ENCODE measurements around the gene KRTAP10-11.
"Not testable (repeated sequence)": the region's sequence is repeated elsewhere in the genome, so short reads cannot be mapped to it uniquely, and the experiment has no call there.

Gene KRTAP10-11

DNA sequence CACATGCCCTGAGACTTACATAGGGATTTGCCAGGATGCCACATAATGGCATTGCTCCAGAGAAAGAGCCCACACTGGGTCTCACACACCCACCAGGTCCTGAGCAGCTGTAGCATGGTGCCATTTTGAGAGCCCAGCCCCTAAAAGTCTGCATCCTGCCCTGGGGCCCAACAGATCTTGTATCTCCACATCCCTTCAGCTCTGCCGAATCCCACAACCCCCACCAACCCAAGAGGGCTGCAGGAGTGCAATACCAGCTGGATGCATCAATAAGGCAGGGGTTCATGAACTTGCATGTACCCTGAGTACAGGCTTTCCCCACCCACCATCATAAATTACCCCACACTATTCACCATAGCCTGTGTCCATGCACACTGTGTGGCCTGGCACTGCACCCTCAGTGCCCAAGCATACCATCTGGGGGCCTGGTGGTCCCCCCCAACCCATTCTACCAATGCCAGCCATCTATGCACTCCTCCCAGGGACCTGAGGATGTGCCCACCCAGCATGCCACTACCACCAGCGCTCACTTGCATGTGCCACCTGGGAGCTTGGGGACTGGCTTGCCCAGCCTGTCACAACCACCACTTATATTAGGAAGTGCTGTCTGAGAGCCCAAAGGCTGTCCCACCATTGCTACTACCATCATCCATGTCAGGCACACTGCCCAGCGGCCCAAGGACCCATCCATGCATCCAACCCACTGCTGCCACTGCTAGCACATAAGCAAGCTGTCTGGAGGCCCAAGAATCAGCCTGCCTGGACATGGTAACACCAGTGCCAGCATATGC is 24.6 kb downstream of the KRTAP10-11 start:
- no peak overlapping the region for H3K27ac ChIP-seq (ENCODE audit: low read depth, low read length)
- no peaks in the 10 kb centered on the region for H3K27me3 ChIP-seq (ENCODE audit: control insufficient read depth, insufficient read depth, low read length)
- no peaks in the 10 kb centered on the region for H3K4me1 ChIP-seq (ENCODE audit: control insufficient read depth, insufficient read depth, low read length)
- no peak overlapping the region for H3K4me3 ChIP-seq (ENCODE audit: low read depth, low read length)
- peaks cover 19% of the 10 kb centered on the region for H3K9me3 ChIP-seq (ENCODE audit: control insufficient read depth, insufficient read depth, low read length)
- H3K36me3 ChIP-seq (ENCODE audit: control insufficient read depth, insufficient read depth, low read length) = no peaks in the 10 kb centered on the region
- no peak overlapping the region for H3K9ac ChIP-seq (ENCODE audit: low read depth, low read length)

DNA sequence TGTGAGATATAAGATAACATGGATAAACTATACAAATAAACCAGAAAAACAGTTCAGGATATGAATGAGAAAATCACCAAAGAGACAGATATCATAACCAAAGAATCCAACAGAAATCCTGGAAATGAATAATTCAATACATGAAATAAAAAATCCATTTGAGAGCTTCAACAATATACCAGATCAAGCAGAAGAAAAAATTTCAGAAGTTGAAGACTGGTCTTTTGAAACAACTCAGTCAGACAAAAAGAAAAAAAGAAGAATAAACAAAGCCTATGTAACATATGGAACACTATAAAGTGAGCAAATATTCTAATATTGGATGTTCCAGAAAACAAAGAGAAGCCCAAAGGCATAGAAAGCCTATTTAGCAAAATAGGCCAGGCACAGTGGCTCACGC is 25.7 kb downstream of the KRTAP10-11 start:
- no peaks in the 10 kb centered on the region for H3K27me3 ChIP-seq (ENCODE audit: control insufficient read depth, insufficient read depth, low read length)
- H3K4me1 ChIP-seq (ENCODE audit: control insufficient read depth, insufficient read depth, low read length) = no peaks in the 10 kb centered on the region
- H3K9me3 ChIP-seq (ENCODE audit: control insufficient read depth, insufficient read depth, low read length) = peaks cover 19% of the 10 kb centered on the region
- H3K4me3 ChIP-seq (ENCODE audit: low read depth, low read length) = no peak overlapping the region
- no peak overlapping the region for H3K9ac ChIP-seq (ENCODE audit: low read depth, low read length)
- no peak overlapping the region for H3K27ac ChIP-seq (ENCODE audit: low read depth, low read length)
- no peaks in the 10 kb centered on the region for H3K36me3 ChIP-seq (ENCODE audit: control insufficient read depth, insufficient read depth, low read length)

DNA sequence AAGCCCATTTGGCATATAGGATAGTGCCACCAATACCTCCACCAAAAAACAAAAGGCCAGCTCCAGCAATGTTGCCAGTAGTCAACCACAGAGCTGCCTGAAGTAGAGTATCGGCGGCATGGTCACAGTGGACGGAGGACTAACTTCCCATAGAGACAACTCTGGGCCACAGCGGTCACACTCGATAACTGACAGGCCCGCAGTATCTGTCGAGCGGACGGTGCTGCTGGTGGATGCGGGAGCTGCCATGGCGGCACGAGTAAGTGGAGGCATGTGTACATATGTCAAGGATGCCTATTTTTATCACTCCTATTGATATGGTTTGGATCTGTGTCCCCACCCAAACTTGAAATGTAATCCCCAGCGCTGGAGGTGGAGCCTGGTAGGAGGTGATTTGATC is 31.7 kb downstream of the KRTAP10-11 start:
- no peaks in the 10 kb centered on the region for H3K36me3 ChIP-seq (ENCODE audit: control insufficient read depth, insufficient read depth, low read length)
- H3K27ac ChIP-seq (ENCODE audit: low read depth, low read length) = no peak overlapping the region
- no peaks in the 10 kb centered on the region for H3K4me1 ChIP-seq (ENCODE audit: control insufficient read depth, insufficient read depth, low read length)
- H3K4me3 ChIP-seq (ENCODE audit: low read depth, low read length) = no peak overlapping the region
- no peaks in the 10 kb centered on the region for H3K27me3 ChIP-seq (ENCODE audit: control insufficient read depth, insufficient read depth, low read length)
- no peak overlapping the region for H3K9ac ChIP-seq (ENCODE audit: low read depth, low read length)
- no peaks in the 10 kb centered on the region for H3K9me3 ChIP-seq (ENCODE audit: control insufficient read depth, insufficient read depth, low read length)

DNA sequence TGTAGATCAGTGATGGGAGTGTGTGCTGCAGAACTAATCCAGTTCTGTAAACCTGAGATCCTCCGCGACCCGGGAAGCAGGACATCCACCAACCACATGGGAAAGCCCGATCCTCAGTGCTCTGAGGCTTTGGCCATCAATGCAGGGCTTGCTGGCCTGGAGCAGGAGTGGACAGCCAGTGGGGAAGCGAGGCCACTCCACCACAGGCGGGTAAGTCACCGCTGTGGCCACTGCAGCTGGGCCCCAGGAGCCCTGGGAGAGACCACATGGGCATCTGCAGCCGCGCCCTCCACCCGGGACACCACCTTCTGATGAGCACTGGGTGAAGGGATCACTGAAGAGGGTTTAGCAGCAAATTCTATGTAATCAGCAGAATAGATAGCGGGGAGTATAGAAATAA is 34.9 kb downstream of the KRTAP10-11 start:
- Histone ChIP-seq H3K9me3 (ENCODE audit: control insufficient read depth, insufficient read depth, low read length) (no peaks in the 10 kb centered on the region), H3K4me3 (ENCODE audit: low read depth, low read length) (no peak overlapping the region), H3K27ac (ENCODE audit: low read depth, low read length) (no peak overlapping the region), H3K9ac (ENCODE audit: low read depth, low read length) (no peak overlapping the region), H3K27me3 (ENCODE audit: control insufficient read depth, insufficient read depth, low read length) (no peaks in the 10 kb centered on the region), H3K36me3 (ENCODE audit: control insufficient read depth, insufficient read depth, low read length) (no peaks in the 10 kb centered on the region), H3K4me1 (ENCODE audit: control insufficient read depth, insufficient read depth, low read length) (peaks cover 3% of the 10 kb centered on the region; the same call in 1 of the 2 replicates)

DNA sequence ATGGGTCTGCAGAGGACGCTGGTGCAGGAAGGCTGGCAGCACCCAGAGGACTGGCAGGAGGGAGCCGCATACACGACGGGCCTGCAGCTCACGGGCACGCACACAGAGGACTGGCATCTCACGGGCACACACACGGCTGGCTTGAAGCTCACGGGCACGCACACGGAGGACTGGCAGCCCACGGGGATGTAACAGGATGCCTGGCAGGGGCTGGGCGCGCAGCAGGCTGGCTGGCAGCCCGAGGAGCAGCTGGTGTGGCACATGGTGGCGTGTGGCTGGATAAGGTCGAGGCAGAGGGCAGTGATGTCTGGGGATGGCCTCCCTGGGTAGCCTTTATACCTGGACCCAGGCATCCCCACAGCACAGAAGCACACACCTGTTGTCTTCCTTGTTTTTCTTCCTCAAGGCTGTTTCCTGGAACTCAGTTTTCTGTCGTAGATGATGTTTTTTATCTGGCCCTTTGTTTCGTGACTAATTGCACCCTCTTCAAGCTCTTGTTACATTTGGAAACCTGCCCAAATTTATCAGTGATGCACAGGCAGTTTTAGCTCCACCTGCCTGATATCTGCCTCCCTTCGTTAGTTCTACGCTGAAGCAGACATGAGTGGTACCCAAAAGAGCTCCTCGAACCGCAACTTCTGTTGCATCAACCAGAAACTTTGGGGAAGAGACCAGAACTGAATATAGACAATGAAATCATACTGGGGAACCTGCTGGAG is 35.8 kb downstream of the KRTAP10-11 start, which contains the start of gene KRTAP12-1:
TSS of gene KRTAP12-1 (minus strand) at position 303 of the 719 bp plus-strand sequence. CDS start at position 263, 40 bp downstream.
- no peaks in the 10 kb centered on the region for H3K27me3 ChIP-seq (ENCODE audit: control insufficient read depth, insufficient read depth, low read length)
- H3K27ac ChIP-seq (ENCODE audit: low read depth, low read length) = no peak within 1 kb of the TSS
- no peak within 1 kb of the TSS for H3K9ac ChIP-seq (ENCODE audit: low read depth, low read length)
- H3K36me3 ChIP-seq (ENCODE audit: control insufficient read depth, insufficient read depth, low read length) = no peaks in the 10 kb centered on the region
- H3K4me1 ChIP-seq (ENCODE audit: control insufficient read depth, insufficient read depth, low read length) = peaks cover 9% of the 10 kb centered on the region
- no peak within 1 kb of the TSS for H3K4me3 ChIP-seq (ENCODE audit: low read depth, low read length)
- no peaks in the 10 kb centered on the region for H3K9me3 ChIP-seq (ENCODE audit: control insufficient read depth, insufficient read depth, low read length)

DNA sequence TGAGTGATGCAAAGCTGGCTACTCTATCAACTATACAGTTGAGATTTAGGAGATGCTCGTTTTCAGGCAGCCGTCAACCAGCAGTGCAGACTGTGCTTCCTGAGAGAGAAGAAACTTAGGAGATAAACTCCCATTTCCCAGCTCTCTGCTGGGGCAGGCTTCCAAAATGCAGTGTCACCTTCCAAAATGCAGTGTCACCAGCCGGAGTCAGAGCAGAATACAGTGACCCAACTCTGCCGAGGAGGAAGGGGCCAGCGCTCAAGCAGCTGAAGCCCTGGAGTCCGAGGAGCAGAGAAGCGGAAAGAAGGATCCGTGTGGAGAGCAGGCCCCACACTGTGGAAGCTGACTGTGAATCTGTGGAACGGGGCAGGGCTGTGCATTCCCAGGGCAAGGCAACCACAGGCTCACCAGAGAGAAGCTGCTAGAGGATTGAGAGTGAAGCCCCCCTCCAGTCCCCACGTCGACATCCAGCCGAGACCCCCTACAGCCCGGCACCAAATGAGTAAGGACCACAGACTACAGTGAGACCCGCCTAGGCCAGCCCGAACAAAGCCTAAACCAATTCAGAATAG is 36.5 kb downstream of the KRTAP10-11 start:
- Histone ChIP-seq H3K36me3 (ENCODE audit: control insufficient read depth, insufficient read depth, low read length) (no peaks in the 10 kb centered on the region), H3K27ac (ENCODE audit: low read depth, low read length) (no peak overlapping the region), H3K4me1 (ENCODE audit: control insufficient read depth, insufficient read depth, low read length) (peaks cover 16% of the 10 kb centered on the region), H3K9me3 (ENCODE audit: control insufficient read depth, insufficient read depth, low read length) (no peaks in the 10 kb centered on the region), H3K4me3 (ENCODE audit: low read depth, low read length) (no peak overlapping the region), H3K27me3 (ENCODE audit: control insufficient read depth, insufficient read depth, low read length) (no peaks in the 10 kb centered on the region), H3K9ac (ENCODE audit: low read depth, low read length) (no peak overlapping the region)

DNA sequence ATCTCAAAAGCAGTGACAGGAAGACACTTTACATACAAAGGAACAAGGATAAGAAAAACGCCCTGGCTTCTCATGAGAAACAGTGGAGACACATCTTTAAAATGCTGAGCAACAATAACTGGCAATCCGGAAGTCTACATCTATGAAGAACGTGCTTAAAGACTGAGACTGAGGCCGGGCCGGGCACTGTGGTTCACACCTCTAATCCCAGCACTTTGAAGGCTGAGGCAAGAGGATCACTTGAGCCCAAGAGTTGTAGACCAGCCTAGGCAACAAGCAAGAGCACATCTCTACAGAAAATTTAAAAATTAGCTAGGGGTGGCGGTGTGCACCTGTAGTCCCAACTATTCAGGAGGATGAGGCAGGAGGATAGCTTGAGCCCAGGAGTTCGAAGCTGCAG is 37.9 kb downstream of the KRTAP10-11 start:
- Histone ChIP-seq H3K4me3 (ENCODE audit: low read depth, low read length) (no peak overlapping the region), H3K27ac (ENCODE audit: low read depth, low read length) (no peak overlapping the region), H3K4me1 (ENCODE audit: control insufficient read depth, insufficient read depth, low read length) (peaks cover 17% of the 10 kb centered on the region), H3K36me3 (ENCODE audit: control insufficient read depth, insufficient read depth, low read length) (no peaks in the 10 kb centered on the region), H3K9ac (ENCODE audit: low read depth, low read length) (no peak overlapping the region), H3K9me3 (ENCODE audit: control insufficient read depth, insufficient read depth, low read length) (no peaks in the 10 kb centered on the region), H3K27me3 (ENCODE audit: control insufficient read depth, insufficient read depth, low read length) (no peaks in the 10 kb centered on the region)

DNA sequence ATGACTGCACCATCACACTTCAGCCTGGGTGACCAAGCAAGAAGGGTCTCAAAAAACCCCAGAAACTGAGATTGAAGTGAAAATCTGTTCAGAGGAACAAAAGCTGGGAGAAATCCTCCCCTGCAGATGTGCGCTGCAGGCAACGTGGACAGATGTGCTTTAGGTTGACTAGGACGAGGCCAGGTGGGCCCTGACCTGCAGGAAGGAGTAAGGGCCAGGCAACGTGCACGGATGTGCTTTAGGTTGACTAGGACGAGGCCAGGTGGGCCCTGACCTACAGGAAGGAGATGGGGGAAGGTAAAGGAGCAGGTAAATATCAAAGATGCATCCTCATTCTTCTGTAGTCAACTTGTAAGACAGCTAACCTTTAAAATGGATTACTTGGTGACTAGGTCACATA is 38.3 kb downstream of the KRTAP10-11 start:
- H3K36me3 ChIP-seq (ENCODE audit: control insufficient read depth, insufficient read depth, low read length) = no peaks in the 10 kb centered on the region
- peaks cover 17% of the 10 kb centered on the region for H3K4me1 ChIP-seq (ENCODE audit: control insufficient read depth, insufficient read depth, low read length)
- H3K27me3 ChIP-seq (ENCODE audit: control insufficient read depth, insufficient read depth, low read length) = no peaks in the 10 kb centered on the region
- H3K9ac ChIP-seq (ENCODE audit: low read depth, low read length) = no peak overlapping the region
- H3K9me3 ChIP-seq (ENCODE audit: control insufficient read depth, insufficient read depth, low read length) = no peaks in the 10 kb centered on the region
- no peak overlapping the region for H3K27ac ChIP-seq (ENCODE audit: low read depth, low read length)
- H3K4me3 ChIP-seq (ENCODE audit: low read depth, low read length) = no peak overlapping the region

DNA sequence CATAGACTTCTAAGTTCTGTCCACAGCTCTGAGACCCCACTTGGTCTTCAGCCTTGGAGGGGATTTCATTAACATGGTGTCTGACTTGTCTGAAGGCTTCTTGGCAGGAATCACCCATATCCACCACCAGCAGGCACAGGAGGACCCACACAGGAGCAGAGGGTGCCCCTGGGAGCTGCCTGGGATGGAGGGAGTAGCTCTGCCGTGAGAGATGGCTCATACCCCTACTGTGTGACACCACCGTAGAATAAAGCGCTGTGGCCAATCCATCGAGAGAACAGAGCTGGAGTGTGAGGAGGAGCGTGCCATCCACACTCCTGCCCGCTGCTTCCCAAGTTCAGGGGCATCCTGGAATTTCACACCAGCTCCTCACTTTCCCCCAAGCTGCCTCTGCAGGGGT is 38.8 kb downstream of the KRTAP10-11 start:
- not testable (repeated sequence) for H3K9me3 ChIP-seq (ENCODE audit: control insufficient read depth, insufficient read depth, low read length); H3K9ac ChIP-seq (ENCODE audit: low read depth, low read length); H3K36me3 ChIP-seq (ENCODE audit: control insufficient read depth, insufficient read depth, low read length); H3K4me3 ChIP-seq (ENCODE audit: low read depth, low read length); H3K27me3 ChIP-seq (ENCODE audit: control insufficient read depth, insufficient read depth, low read length); H3K27ac ChIP-seq (ENCODE audit: low read depth, low read length)
- H3K4me1 ChIP-seq (ENCODE audit: control insufficient read depth, insufficient read depth, low read length) = peaks cover 17% of the 10 kb centered on the region

DNA sequence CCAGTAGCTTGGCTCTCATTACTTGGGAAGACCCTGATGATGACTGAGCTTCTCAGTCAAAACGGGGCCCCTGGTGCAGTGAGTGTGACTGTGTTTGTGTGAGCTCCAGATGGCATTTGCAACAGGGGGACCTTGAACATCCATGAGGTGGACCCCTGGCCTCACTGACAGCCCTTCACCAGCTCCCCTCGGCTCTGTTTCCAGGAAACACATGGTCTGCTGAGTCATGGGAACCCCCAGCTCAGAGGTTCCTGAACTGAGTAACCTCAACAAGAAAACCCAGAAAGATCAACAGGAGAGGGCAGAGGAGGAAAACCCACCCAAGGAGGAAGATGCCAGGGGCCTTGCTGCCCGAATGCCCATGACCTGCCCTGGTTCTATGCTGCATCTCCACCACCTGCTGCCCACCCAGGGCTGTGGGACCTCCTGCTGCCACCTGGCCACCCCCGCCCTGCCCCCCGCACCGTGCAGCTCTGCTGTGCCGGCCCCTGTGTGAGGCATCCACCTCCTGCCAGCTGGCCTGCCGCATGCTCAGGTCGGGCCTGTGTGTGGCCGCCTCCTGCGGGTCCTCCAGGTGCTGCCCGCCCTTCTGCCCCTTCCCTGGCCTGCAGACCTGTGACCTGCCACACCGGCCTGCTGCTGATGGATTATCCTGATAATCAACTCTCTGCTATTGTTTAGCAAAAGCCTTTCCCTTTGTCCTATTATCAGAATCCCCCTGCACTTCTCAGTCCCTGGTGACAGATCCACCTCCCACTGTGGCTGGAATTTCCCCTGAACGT is 40.0 kb downstream of the KRTAP10-11 start:
- no peaks in the 10 kb centered on the region for H3K27me3 ChIP-seq (ENCODE audit: control insufficient read depth, insufficient read depth, low read length)
- H3K4me3 ChIP-seq (ENCODE audit: low read depth, low read length) = no peak overlapping the region
- H3K9ac ChIP-seq (ENCODE audit: low read depth, low read length) = no peak overlapping the region
- H3K36me3 ChIP-seq (ENCODE audit: control insufficient read depth, insufficient read depth, low read length) = no peaks in the 10 kb centered on the region
- peaks cover 17% of the 10 kb centered on the region for H3K4me1 ChIP-seq (ENCODE audit: control insufficient read depth, insufficient read depth, low read length)
- peak overlapping the region; percentile 64 for H3K27ac ChIP-seq (ENCODE audit: low read depth, low read length)
- no peaks in the 10 kb centered on the region for H3K9me3 ChIP-seq (ENCODE audit: control insufficient read depth, insufficient read depth, low read length)
